Panc1 (cell line): ENCODE data around the gene ZFAND3. TPM values are rescaled to one million over a fixed set of nuclear protein-coding genes. Genes with fewer than 3 reads are reported as not detected.

Source experiments
- ATAC-seq: fragments of 200-7000 bp; cut with Tn5 transposase; 2 replicates; pipeline ENCODE4 v1.9.1; 2020; ENCODE audit warnings: mild to moderate bottlenecking, moderate library complexity
- Bru-seq: library from RNA; stranded (reverse); fragments of 400-500 nt; gene quantifications from one replicate; lab custom pipeline; 2021; lab: Mats Ljungman, UMichigan
- BruChase-seq, 2 experiments: library from RNA; stranded (reverse); fragments of 400-500 nt; gene quantifications; one replicate each; lab custom pipeline; 2021; lab: Mats Ljungman, UMichigan
- BruUV-seq: library from RNA; stranded (reverse); fragments of 400-500 nt; replicated peaks from 2 replicates; lab custom pipeline; 2021; lab: Mats Ljungman, UMichigan
- CTCF ChIA-PET: fragments of 300-600 bp; sonication (Branson Sonifier 250); formaldehyde crosslinking; loops from one replicate; lab custom pipeline; 2022; ENCODE audit warnings: antibody characterized with exemption; lab: Charles Lee
- POLR2A ChIA-PET: fragments of 300-600 bp; sonication (Branson Sonifier 250); formaldehyde crosslinking; loops from one replicate; lab custom pipeline; 2022; ENCODE audit warnings: antibody characterized with exemption; lab: Charles Lee
- DNase-seq: peaks from one replicate; pipeline ENCODE4 v3.0.0-alpha.2; 2010; ENCODE audit warnings: low read depth, low spot score
- H3K27ac ChIP-seq: 2 replicates; pipeline ENCODE4 v1.5.1; 2011; ENCODE audit warnings: mild to moderate bottlenecking, low read length, inconsistent platforms
- H3K27me3 ChIP-seq: fragments of 200-500 bp; sonication (Bioruptor generic); 2 replicates; pipeline ENCODE4 v1.6.0; 2014; ENCODE audit warnings: low read length, inconsistent platforms; ENCODE audit not compliant: control insufficient read depth, insufficient read depth
- H3K36me3 ChIP-seq: fragments of 200-500 bp; sonication (Bioruptor generic); 2 replicates; pipeline ENCODE4 v1.5.1; 2014; ENCODE audit warnings: inconsistent platforms, mild to moderate bottlenecking, low read length, moderate library complexity; ENCODE audit not compliant: control insufficient read depth, insufficient read depth
- H3K4me1 ChIP-seq: 2 replicates; pipeline ENCODE4 v1.5.1; 2011; ENCODE audit warnings: inconsistent platforms, mild to moderate bottlenecking, low read length, moderate library complexity; ENCODE audit not compliant: control insufficient read depth, insufficient read depth
- H3K4me3 ChIP-seq, 2 experiments: 2 replicates each; pipeline ENCODE4 v1.5.1; 2011 to 2012; ENCODE audit warnings: low read depth in 2 of 2, low read length in 2 of 2, mild to moderate bottlenecking in 2 of 2, inconsistent platforms in 1 of 2, moderate library complexity in 1 of 2
- H3K9me3 ChIP-seq: fragments of 200-500 bp; sonication (Bioruptor generic); 2 replicates; pipeline ENCODE4 v1.5.1; 2014; ENCODE audit warnings: low read depth, mild to moderate bottlenecking, inconsistent platforms, low read length, moderate library complexity; ENCODE audit not compliant: control insufficient read depth, insufficient read depth
- POLR2AphosphoS5 ChIP-seq: IDR thresholded peaks from 2 replicates; pipeline ENCODE4 v1.6.1; 2012; ENCODE audit warnings: mild to moderate bottlenecking, low read depth, low read length, moderate library complexity
- REST ChIP-seq, 2 experiments: IDR thresholded peaks; 2 replicates each; pipeline ENCODE4 v1.6.1; 2011 to 2012; ENCODE audit warnings: low read depth in 2 of 2, control low read depth in 1 of 2, low read length in 1 of 2, mild to moderate bottlenecking in 1 of 2, moderate library complexity in 1 of 2; ENCODE audit not compliant: insufficient read depth in 1 of 2
- SIN3A ChIP-seq: IDR thresholded peaks from 2 replicates; pipeline ENCODE4 v1.6.1; 2012; ENCODE audit warnings: low read depth, mild to moderate bottlenecking, low read length, moderate library complexity, borderline replicate concordance; ENCODE audit not compliant: insufficient read depth
- TCF7L2 ChIP-seq: IDR thresholded peaks from 2 replicates; pipeline ENCODE4 v1.6.1; 2011; ENCODE audit warnings: mild to moderate bottlenecking, low read depth, low read length, inconsistent platforms
- in situ Hi-C: cut with HindIII; loops from 2 replicates; pipeline ENCODE4 v1.10.0; 2016; ENCODE audit warnings: low sequenced_read_pairs, low pct_unique_long_range_greater_than_20kb
- intact Hi-C: fragments of 100-400 bp; cut with micrococcal nuclease; formaldehyde crosslinking; loops from one replicate; pipeline ENCODE4 v1.10.0; 2022; ENCODE audit not compliant: unreplicated experiment
- long read RNA-seq: library from polyadenylated mRNA; unstranded; transcript quantifications from one replicate; pipeline ENCODE4 v2.0.0, GENCODE V29; 2021; ENCODE audit not compliant: unreplicated experiment
- polyA plus RNA-seq: library from polyadenylated mRNA; unstranded; fragments of >200 nt; gene quantifications from one replicate; pipeline ENCODE4 v1.2.1, GENCODE V29; 2012; ENCODE audit warnings: missing spikeins; ENCODE audit not compliant: insufficient read length
- total RNA-seq: library from RNA; stranded (reverse); gene quantifications from one replicate; pipeline ENCODE4 v1.2.1, GENCODE V29; 2021; ENCODE audit not compliant: unreplicated experiment
- TF ChIP-seq, protein P1 (sequence below): fragments of 450-650 bp; IDR thresholded peaks from 2 replicates; pipeline ENCODE4 v1.5.1; 2017; ENCODE audit warnings: mild to moderate bottlenecking

Gene ZFAND3, protein sequence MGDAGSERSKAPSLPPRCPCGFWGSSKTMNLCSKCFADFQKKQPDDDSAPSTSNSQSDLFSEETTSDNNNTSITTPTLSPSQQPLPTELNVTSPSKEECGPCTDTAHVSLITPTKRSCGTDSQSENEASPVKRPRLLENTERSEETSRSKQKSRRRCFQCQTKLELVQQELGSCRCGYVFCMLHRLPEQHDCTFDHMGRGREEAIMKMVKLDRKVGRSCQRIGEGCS
- total RNA-seq: 95.9 TPM
- 86.1 TPM for polyA plus RNA-seq
- Bru-seq, nascent RNA: percentile 97 among the genes with signal in this experiment
- percentile 91 among the genes with signal in this experiment for BruChase-seq, experiment 1, labeled RNA remaining after a 2-hour chase
- BruChase-seq, experiment 2, labeled RNA remaining after a 6-hour chase: percentile 90 among the genes with signal in this experiment
- long read RNA-seq, transcript ZFAND3-203 (5 exons, 3,001 nt): minor isoform, 5 of 80 reads
- long read RNA-seq, transcript ZFAND3-201 (6 exons, 3,366 nt): major isoform, 26 of 80 reads
- long read RNA-seq, partial matches to known transcripts: 34 of 80 reads
- long read RNA-seq, other reads (novel, unspliced or antisense): 15 of 80 reads

DNA sequence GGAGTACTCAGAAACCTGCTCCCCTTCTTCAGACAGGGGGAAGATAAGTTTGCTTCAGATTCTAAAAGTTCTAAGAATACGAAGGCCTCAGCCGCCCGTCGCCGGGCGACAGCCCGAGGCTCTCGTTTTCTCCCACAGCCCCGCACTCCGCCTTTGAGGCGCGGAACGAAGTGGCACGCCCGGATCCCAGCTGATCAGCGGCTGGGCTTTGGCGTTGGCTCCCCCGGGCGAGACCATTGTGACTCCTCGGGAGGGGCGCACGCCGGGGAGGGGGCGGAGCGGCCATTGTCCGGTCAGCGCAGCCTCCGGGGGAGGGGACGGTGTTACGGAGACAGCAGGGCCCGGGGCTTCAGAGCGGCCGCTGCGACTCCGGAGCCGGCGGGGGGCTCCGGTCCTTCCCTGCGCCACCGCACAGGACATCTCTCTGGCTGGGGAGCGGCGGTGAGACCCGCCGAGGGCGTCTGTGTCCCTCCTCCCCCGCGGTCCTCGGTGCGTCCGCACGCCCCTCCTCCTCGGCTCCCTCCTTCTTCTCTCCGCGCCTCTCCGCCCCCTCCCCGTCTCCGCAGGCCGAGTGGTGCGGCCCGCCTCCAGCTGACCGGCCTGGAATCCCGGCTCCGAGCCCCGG lies at the start of gene ZFAND3:
ZFAND3 (plus strand) TSS at position 551 of the 625 bp plus-strand sequence. CDS start 219 bp downstream, outside the sequence.
- ATAC-seq (peak; percentile 93), DNase-seq (peak; percentile 83)
- Histone ChIP-seq H3K4me1 (peaks cover 29% of the 10 kb centered on the region), H3K27me3 (no peaks in the 10 kb centered on the region), H3K36me3 (peaks cover 5% of the 10 kb centered on the region; the same call in 1 of the 2 replicates), H3K27ac (peak within 1 kb of the TSS; percentile 100), H3K9me3 (no peaks in the 10 kb centered on the region), H3K4me3 (peak within 1 kb of the TSS; percentile 84 to 89)
- CTCF ChIA-PET: interaction anchor here (0.7 kb wide), 1 partner anchor 34 kb away, joined by 3 read pairs; no protein-coding TSS in a partner anchor
- TF ChIP-seq, protein P1, sequence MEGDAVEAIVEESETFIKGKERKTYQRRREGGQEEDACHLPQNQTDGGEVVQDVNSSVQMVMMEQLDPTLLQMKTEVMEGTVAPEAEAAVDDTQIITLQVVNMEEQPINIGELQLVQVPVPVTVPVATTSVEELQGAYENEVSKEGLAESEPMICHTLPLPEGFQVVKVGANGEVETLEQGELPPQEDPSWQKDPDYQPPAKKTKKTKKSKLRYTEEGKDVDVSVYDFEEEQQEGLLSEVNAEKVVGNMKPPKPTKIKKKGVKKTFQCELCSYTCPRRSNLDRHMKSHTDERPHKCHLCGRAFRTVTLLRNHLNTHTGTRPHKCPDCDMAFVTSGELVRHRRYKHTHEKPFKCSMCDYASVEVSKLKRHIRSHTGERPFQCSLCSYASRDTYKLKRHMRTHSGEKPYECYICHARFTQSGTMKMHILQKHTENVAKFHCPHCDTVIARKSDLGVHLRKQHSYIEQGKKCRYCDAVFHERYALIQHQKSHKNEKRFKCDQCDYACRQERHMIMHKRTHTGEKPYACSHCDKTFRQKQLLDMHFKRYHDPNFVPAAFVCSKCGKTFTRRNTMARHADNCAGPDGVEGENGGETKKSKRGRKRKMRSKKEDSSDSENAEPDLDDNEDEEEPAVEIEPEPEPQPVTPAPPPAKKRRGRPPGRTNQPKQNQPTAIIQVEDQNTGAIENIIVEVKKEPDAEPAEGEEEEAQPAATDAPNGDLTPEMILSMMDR: no peak
- TF ChIP-seq SIN3A (peak; percentile 39; the same call in 1 of the 2 replicates), TCF7L2 (peak; percentile 81), REST (IDR thresholded peaks at IDR 0.05; ENCODE audit: insufficient read depth in 1 of 2, low read depth in 2 of 2, low read length in 1 of 2) (no peak), POLR2AphosphoS5 (peak; percentile 85)
- no TSS peak for BruUV-seq
- intact Hi-C loops: no loop called here
- in situ Hi-C loops: no loop called here
- POLR2A ChIA-PET: interaction anchor here (0.7 to 1.1 kb wide), 2 partner anchors 8 to 380 kb away, joined by 3 to 7 read pairs; no protein-coding TSS in a partner anchor

- ChIA-PET POLR2A (interaction anchor here (0.6 kb wide), 1 partner anchor 27 kb away, joined by 3 read pairs; no protein-coding TSS in a partner anchor), CTCF (no interaction called here)
- Histone ChIP-seq H3K4me3 (no peak overlapping the region), H3K4me1 (no peaks in the 10 kb centered on the region), H3K36me3 (no peaks in the 10 kb centered on the region), H3K9me3 (no peaks in the 10 kb centered on the region), H3K27me3 (no peaks in the 10 kb centered on the region), H3K27ac (no peak overlapping the region)
- ATAC-seq (no peak), DNase-seq (no peak)
- no peak for TF ChIP-seq REST (IDR thresholded peaks at IDR 0.05; ENCODE audit: insufficient read depth in 1 of 2, low read depth in 2 of 2, low read length in 1 of 2)
- no peak for TF ChIP-seq TCF7L2
- TF ChIP-seq, protein P1: no peak
- TF ChIP-seq SIN3A: no peak
- no peak for TF ChIP-seq POLR2AphosphoS5
- intact Hi-C loops: no loop called here
- in situ Hi-C loops: no loop called here
- no TSS peak for BruUV-seq
These were observed 45.4 kb upstream of the ZFAND3 start for GRCh38 chr6:37774028-37774680.
